CD4-positive, alpha-beta T cell treated with Interleukin-4 for 4 hours (primary cell): ENCODE results near the gene CD52.
"Not testable (repeated sequence)": the region's sequence is repeated elsewhere in the genome, so short reads cannot be mapped to it uniquely, and the experiment has no call there.

Experiments used
- DNase-seq: peaks from one replicate; pipeline ENCODE4 v3.0.0-alpha.2; 2020

The CD52 gene

DNA sequence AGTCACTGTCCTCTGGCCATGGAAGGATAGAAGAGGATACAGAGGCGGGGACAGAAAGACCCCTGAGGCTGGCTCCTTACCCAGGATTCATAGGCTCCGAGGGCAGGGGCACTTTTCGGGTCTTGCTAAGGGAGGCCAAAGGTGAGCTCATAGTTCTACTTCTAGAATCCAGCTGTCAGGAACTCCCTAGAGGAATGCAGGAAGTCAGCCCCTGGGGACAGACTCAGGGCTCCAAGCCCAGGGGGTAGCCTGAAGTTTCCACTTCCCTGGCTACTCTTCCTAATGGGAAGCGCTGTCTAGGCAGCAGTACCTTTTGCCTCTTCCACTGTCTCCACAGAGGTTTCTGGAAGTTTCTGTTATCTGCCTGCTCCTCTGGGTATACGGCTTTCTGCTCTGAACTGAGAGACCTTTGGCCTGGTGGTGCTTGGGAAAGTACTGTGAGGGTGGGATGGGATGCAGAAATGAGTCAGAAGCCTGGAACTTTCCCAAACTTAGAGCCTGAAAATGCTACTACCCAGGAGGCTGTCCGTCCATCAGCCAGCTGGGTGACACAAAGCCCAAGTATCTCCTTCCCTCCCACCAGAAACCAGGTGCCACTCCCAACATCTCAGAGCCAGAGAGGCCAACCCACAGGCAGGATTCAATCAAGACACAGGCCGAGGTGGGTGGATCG lies 14.9 kb upstream of the CD52 start:
- no peak for DNase-seq

DNA sequence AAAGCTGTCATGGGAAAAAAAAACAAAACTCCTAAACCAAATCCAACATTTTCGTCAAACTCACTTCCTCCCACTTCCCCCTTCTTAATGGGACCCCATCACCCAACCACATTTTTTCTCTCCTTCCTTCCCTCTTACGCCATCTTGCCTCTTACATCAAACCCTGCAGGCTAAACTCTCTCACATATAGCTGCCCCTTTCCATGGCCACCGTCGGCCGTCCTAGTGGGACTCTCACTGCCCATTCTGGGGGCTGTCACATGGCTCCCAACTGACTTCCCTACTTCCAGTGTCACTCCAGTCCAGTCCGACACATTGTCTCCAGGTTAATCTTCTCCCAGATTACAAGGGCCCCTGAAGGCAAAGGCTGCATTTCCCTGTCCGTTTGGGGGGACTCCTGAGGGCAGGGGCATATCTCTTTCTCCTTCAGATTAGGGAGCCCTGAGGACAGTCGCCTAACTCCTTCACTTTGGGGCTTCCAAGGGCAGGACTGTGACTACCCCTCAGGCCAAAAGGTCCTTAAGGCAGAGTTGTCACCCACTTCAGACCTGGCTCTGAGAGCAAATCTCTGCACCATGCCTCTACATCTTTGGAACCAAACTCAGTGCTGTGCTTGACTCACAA lies 12.0 kb upstream of the CD52 start:
- DNase-seq: no peak

DNA sequence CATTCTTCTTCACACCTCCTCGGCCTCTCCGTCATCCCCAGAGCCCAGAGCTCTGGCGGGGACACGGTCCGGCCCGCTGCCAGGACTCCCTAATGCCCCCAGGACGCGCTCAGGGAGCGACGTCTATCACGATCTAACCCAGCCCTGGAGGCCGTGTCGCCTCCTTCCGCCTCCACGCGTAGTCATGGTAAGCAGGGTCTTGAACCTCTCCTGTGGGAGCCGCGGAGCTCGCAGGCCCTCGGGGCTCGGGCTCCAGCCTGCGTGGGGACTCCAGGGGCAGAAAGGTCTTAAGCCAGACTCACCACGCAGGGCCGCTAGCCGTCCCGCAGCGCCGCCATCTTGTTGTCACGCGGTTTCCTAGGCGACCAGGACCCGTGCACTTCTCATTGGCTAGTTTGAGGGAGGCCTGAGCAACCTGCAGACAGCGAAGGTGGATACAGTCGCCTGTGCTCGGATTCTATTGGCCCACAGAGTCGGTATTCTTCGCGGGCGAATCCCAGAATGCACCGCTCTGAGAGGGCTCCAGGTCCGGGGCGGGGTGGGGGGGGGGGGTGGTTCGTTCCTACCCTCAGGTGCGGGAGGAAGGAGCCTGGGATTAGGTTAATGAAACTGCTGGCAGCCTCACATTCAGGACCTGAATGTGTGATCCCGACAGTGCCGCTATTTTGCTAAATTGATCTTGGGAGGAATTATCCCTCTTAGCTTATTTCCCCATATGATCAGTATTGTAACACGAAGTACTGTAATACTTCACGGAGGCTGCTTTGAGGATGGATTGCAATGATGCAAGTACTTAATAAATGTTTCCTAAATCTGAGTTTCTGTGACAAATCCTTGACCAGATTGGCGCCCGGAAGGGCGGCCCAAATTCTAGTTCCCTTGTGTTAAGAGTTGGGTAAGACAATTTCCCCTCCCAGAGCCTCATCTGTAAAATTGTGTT lies 11.2 kb upstream of the CD52 start, which contains the start of gene UBXN11:
UBXN11 (minus strand) TSS at position 347 of the 940 bp plus-strand sequence. CDS start 3,753 bp downstream, outside the sequence.
- peak; percentile 95 for DNase-seq

- peak; percentile 53 for DNase-seq
Observed at GRCh38 chr1:26307363-26307781, 10.4 kb upstream of the CD52 start.

GRCh38 chr1:26307966-26308899 lies 9.5 kb upstream of the CD52 start:
- not testable (repeated sequence) for DNase-seq

DNA sequence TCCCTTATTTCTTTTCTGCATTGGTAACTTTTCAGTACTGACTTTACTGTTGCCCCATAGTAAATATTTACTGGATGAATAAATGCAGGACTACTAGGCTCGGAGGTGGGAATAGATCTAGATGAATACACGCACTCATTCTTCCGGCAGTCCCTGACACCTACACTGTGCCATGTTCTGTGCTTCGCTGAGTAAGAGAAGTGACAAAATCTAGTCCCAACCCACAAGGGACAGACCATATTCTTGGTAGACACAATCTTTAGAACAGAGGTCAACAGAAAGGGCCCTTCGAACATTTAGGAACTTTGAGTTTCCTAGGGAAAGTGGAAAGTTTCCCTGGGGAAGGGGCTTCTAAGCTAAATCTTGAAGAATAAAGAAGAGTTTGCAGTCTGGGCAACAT lies 3.3 kb upstream of the CD52 start:
- no peak for DNase-seq

DNA sequence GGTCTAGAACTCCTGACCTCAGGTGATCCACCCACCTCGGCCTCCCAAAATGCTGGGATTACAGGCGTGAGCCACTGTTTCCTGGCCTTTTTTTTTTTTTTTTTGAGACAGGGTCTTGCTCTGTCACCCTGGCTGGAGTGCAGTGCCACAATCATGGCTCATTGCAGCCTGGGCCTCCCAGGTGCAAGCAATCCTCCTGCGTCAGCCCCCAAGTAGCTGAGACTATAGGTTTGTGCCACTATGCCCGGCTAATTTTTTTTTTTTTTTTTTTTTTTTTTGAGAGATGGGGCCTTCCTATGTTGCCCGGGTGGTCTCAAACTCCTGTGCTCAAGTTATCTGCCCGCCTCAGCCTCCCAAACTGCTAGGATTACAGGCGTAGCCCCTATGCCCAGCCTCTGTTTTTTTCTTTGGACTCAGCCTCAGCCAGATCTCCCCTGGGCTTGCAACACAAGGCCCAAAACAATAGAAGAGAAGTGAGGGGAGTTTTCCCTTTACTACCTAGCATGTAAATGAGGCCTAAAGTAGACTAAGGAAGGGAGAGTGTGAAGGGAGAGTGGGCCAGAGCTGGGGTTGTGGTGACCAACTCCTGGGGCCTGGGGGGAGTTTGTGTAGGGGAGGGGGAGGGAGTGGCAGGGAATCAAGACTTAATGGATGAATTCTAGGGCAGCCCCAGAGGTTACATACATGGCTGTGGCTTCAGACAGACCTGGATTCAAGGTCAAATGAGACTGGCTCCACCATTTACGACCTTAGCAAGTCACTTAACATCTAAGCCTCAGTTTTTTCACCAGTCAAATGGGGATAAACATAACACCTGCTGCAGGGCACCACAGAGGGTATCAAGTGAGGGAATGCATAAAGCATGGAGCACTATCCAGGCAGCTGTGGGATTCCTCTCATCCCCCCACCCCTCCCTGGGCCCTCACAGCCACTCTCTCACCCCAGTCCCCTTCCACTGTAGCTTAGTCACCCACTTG lies 1.6 kb upstream of the CD52 start:
- DNase-seq: no peak

GRCh38 chr1:26317146-26317545 lies 612 bp upstream of the CD52 start:
- no peak for DNase-seq

GRCh38 chr1:26318338-26319064 lies 743 bp downstream of the CD52 start:
- peak; percentile 35 for DNase-seq

GRCh38 chr1:26320896-26321295 lies 3.1 kb downstream of the CD52 start:
- DNase-seq: no peak

DNA sequence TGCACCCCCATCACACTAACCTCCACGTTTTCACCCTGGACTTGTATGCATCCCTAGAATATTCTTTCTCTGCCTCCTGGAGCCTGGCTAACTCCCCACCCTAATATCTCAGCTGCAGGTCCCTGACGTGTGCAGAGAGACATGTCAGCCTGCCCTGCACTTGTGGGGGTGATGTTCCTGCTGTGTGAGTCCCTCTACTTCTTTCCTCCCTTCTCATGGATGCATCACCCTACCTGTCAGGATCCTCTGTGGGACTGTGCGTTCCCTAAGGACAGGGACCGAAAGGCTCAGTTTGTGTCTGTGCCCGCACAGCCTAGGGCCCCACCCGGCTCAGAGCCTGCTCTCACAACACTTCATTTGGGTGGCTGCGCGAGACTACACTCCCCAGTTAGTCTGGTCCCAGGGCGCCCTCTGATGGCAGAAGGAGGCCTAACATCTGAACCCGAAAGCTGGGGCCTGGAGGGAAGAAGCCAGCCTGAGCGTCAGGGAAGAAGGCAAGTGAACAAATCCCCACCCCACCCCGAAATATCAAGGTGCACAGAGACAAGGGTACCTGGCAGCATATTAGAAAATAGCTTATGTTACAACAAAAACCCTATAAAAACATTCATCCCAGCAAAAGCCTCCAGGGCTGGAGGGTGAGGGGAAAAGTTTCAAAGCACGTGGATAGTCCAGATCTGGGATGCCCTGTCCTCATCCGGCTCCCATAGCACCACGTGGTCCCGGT lies 3.7 kb downstream of the CD52 start:
- DNase-seq: peak; percentile 92

DNA sequence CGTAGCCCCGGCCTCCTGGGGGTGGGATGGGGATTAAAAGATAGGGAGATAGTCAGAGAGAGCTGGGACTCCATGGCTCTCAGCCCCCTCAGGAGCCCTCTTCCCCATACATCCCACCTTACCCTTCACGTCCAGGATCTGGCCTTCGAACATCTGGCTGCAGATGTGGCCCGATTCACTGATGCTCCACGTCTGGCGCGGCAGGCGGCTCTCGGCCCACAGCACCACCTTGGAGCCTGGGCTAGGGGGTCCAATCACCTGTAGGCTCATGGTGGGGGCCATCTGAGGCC lies 4.2 kb downstream of the CD52 start:
- DNase-seq: no peak

GRCh38 chr1:26323382-26323781 lies 5.6 kb downstream of the CD52 start:
- no peak for DNase-seq

- no peak for DNase-seq
Observed at GRCh38 chr1:26324550-26324949, 6.8 kb downstream of the CD52 start.

DNA sequence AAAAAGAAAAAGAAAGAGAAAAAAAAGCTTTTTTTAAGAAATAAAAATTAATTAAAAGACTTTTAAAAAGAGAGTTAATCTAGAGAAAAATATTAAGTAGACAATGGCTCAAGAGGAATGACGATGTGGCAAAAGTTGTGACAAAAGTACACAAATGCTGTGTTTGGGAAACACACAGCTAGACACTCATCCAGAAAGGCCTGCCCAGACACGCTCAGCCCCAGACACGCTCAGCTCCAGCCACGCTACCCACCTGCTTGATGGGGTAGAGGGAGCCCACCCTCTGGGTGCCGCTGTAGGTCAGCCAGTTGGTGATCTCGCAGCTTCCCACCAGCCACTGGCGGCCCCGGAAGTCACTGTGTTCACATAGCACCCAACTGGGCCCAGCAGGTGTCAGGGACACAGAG lies 10.2 kb downstream of the CD52 start:
- no peak for DNase-seq

GRCh38 chr1:26328597-26328996 lies 10.8 kb downstream of the CD52 start:
- DNase-seq: no peak

DNA sequence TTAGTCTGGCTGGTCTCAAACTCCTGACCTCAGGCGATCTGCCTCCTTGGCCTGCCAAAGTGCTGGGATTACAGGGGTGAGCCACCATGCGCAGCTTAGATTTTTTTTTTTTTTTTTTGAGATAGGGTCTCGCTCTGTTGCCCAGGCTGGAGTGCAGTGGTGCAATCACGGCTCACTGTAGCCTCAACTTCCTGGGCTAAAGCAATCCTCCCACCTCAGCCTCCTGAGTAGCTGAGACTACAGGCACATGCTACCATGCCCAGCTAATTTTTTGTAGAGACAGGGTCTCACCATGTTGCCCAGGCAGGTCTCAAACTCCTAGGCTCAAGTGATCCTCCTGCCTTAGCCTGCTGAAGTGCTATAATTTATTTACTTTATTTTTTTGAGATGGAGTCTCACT lies 11.6 kb downstream of the CD52 start:
- not testable (repeated sequence) for DNase-seq

- DNase-seq: no peak
Observed at GRCh38 chr1:26330276-26330675, 12.5 kb downstream of the CD52 start.

- not testable (repeated sequence) for DNase-seq
Observed at GRCh38 chr1:26333312-26333711, 15.6 kb downstream of the CD52 start.
